GM18909 (cell line): ENCODE measurements around the gene SRRM3.
A peak's percentile ranks its signal among the peaks of the same experiment; 100 is the strongest.
"Not testable (repeated sequence)": the region's sequence is repeated elsewhere in the genome, so short reads cannot be mapped to it uniquely, and the experiment has no call there.

Experiments used
- ATAC-seq: cut with Tn5 transposase; IDR thresholded peaks from one replicate; pipeline ENCODE4 v1.9.1; 2021; ENCODE audit warnings: mild to moderate bottlenecking; ENCODE audit not compliant: unreplicated experiment, poor library complexity

SRRM3 gene

DNA sequence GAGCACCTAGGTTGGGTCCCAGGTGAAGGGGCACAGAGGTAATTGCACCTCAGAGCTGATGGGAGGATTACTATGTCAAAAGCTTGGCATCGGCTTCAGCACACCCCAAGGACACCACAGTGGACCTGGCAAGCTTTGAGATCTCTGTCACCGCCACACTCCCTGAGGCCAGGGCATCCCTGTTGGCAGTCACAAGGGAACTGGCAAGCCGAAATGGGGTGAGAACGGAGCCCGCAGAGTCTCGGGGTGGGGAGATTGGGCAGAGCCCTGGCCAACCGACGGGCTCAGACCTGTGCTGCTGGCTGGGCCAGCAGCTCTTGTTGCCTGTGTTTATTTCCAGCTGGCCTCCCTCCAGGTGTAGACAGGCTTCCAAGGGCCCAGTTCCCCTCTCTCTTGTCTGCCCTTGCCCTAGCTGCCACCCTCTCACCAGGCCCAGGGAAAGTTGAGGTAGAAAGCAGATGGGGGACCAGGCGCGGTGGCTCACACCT, 103.2 kb downstream of the SRRM3 start:
- ATAC-seq = no peak

DNA sequence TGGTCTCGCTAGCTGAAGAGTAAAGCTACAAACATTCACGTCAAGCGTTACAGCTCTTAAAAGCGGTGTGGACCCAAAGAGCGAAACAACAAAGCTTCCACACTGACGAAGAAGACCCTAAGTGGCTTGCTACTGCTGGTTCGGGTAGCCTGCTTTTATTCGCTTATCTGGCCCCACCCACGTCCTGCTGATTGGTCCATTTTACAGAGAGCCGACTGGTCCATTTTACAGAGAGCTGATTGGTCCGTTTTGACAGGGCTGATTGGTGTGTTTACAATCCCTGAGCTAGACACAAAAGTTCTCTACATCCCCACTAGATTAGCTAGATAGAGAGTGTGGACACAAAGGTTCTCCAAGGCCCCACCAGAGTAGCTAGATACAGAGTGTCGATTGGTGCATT, 107.2 kb downstream of the SRRM3 start:
- ATAC-seq = not testable (repeated sequence)

DNA sequence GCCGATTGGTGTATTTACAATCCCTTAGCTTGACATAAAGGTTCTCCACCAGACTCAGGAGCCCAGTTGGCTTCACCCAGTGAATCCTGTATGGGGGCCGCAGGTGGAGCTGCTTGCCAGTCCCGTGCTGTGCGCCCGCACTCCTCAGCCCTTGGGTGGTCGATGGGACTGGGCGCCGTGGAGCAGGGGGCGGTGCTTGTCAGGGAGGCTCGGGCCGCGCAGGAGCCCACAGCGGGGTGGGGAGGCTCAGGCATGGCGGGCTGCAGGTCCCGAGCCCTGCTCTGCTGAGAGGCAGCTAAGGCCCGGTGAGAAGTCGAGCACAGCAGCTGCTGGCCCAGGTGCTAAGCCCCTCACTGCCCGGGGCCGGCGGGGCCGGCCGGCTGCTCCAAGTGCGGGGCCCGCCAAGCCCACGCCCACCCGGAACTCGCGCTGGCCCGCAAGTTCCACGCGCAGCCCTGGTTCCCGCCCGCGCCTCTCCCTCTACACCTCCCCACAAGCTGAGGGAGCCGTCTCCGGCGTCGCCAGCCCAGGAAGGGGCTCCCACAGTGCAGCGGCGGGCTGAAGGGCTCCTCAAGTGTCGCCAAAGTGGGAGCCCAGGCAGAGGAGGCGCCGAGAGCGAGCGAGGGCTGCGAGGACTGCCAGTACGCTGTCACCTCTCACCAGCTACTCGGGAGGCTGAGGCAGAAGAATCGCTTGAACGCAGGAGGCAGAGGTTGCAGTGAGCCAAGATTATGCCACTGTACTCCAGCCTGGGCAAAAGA, 107.8 kb downstream of the SRRM3 start:
- ATAC-seq = not testable (repeated sequence)

DNA sequence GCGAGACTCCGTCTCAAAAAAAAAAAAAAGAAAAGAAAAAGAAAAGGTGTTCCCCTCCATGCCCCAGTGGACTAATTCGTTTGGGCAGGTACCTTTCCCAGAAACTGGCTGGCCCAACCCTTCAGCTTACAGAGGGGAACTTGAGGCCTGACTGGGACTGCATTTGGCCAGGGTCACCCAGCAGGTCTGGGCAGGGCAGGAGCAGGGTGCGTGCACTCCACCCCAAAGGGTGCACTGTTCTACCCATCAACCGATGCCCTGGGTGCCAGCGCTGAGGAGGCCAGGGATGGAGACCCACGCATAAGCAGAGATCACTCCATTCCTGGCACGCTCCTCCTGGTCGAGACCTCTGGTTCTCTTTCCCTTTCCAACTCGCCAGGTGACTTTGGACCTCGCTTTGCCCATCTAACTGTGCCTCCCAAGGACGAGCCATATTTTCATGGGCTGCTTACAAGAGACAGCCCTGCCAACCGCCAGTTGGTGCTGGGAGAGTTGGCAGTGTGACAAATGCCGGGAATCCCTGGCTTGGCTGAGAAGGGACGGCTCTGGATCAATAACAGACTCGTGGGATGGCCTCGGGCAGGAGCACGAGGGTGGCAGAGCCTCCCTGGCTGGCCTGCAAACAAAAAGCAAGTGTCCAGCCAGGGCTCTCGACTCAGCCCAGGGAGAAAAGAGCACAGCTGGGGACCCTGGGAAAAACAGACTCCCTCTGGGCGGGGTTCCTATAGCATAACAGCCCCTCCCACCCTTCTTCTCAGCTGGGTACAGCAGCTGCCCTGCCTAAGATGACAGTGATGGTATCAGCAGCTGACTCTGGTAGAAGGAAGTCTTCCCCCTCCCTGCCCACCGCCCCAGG, 108.6 kb downstream of the SRRM3 start:
- ATAC-seq = no peak

DNA sequence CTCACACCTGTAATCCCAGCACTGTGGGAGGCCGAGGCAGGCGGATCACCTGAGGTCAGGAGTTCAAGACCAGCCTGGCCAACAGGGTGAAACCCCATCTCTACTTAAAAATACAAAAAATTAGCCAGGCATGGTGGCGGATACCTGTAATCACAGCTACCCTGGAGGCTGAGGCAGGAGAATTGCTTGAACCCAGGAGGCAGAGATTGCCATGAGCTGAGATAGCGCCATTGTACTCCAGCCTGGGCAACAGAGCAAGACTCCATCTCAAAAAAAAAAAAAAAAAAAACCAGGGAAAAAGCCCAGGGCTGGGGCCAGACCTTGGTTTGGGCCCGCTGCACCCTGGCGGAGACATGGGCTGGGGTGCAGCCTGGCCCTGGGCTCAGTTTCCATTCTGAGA, 110.1 kb downstream of the SRRM3 start:
- ATAC-seq = not testable (repeated sequence)

DNA sequence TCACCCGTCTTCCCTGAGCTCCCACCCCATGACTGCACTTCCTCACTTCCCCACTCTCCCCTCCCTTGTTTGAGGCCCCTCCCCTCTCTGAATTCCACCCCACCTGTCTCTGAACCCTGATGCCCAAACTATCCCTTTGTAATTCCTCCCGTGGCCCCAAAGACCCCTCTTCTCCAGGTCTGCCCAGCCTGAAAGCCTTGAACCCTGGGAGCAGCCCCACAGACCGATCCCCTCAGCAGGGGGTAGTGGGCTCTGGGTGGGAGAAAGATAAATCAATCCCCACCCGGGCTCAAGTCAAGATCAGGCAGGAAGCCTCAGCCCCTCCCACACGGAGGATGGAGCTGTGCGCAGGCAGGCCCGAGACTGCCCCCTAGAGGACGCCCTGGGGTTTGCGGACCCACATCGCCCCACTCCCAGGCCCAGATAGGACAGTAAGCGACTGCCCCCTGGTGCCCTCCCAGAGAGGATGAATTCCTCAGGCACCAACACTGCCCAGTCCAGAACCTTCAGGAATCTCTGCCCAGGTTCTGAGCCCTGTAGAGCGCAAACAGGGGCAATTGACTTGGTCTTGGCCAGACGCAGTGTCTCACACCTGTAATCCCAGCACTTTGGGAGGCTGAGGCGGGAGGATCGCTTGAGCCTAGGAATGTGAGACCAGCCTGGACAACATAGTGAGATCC, 112.5 kb downstream of the SRRM3 start:
- peak; percentile 44 for ATAC-seq

DNA sequence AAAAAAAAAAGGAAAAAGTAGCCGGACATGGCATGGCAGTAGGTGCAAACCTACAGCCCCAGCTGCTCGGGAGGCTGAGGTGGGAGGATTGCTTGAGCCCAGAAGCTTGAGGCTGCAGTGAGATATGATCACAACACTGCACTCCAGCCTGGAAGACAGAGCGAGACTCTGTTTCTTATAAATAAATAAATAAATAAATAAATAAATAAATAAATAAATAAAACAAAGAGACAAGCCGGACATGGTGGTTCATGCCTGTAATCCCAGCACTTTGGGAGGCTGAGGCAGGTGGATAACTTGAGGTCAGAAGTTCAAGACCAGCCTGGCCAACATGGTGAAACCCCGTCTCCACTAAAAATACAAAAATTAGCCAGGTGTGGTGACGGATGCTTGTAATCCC, 113.0 kb downstream of the SRRM3 start:
- not testable (repeated sequence) for ATAC-seq

DNA sequence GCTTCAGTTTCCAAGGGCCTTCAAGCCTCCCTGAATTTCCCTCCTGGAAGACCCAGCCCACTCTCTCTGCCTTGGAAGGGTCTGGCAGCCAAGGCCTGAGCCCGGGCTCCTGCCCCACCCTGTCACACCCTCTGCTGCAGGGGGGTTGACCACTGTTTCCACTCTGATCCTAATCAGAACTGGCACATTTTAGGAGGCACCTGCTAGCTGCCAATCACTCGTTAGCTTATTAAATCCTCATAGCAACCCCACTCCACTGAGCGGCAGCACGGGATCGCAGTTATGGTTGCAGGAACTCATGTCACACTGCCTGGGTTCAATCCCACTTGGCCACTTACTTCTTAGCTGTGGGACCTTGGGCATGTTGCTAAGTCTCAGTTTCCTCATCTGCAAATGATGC, 113.7 kb downstream of the SRRM3 start:
- no peak for ATAC-seq

DNA sequence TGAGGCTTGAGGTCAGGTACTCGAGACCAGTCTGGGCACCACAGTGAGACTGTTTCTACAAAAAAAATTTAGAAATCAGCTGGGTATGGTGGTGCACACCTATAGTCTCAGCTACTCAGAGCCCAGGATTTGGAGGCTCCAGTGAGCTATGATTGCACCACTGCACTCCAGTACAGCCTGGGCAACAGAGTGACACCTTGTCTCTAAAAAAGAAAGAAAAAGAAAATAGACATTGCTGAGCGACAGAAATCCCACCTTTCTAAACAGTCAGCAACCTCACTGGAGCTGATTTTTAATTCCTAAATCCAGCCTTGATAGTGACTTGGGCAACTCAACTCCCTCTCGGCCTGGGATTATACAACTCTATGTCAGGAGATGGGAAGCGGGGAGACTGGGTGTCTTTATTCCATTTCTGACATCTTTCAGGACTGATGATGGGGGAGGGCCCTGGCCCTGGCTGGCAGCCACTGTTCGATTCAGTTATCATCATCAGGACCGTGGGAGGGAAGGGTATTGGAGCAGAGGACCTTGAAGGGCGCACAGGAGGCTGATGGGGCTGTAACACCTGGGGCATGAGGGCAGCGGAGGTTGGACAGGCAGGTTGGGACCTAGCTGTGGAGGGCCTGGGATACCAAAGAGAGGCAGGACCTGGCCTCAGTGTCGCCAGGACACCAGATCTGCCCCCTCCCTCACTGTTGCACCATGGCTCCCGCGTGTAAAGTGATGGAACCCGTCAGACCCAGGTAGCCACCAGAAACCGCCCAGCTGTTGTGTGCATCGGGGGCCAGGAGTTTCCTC, 115.5 kb downstream of the SRRM3 start:
- no peak for ATAC-seq

DNA sequence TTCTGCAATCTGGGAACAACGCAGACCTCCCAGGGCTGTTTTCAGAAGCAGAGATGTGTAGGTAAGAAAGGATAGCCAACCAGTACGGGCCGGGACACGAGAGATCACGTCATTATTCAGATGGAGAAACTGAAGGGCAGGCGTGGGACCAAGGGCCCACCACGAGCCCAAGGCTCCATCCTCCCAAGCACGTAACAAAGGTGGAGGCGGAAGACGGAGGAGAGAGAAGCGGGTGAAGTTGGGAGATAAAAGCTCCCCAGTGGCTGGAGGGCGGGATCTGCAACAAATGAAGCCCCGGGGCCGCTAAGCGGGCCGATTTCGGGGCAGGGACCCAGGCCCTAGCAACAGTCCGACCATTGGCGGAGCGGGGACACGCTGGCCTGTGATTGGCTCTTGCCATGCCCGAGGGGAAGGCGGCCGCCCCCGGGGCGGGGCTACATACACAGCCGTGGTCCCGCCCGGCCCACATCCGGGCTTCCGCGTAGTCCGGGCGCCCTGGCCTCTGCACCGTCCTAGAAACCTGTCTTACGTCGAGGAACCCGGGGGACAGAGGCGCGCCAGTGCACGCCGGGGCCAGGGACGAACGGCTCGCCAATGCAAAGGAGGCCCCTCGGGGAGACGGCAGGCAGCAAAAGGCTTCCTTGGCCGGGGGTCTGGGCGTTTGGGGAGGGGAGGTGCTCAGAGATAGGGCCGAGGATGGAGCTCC, 116.2 kb downstream of the SRRM3 start:
- ATAC-seq = peak; percentile 92

DNA sequence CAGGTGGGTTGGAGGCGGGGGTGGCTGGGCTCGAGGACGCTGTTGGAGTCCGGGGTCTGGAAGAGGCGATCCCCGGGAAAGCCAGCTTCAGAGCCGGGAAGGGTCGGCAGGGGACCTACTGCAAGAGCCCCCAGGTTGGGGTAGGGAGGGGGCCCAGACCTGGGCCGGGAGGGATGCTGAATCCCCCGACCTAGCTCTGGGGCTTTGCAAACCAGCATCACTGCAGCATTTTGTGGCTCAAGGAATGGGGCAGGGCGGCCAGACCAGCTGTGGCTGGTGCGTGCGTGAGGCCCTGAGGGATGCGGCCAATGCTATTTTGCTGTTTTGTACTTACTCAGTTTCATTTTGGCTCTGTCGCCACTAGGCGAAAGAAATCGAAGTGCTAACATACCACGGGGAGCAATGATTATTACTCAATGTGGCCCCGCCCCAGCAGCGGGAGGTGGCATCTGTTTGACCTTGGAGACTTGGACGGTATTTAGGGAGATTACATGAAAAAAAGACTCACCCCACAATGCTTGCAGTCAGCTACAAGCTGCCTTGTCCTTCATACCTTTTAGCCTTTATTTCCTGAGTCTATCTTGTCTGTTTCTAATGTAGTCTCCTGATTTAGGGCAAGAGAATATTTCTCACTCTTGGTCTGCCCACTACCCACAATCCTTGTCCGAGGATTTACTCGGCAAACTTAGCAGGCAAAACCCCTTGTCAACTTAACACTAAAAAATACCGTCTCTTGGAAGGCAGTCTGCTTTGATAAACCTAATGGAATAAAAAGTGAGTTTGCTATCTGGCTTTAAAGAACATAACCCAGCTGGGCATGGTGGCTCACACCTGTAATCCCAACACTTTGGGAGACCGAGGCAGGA, 117.0 kb downstream of the SRRM3 start:
- peak; percentile 49 for ATAC-seq

DNA sequence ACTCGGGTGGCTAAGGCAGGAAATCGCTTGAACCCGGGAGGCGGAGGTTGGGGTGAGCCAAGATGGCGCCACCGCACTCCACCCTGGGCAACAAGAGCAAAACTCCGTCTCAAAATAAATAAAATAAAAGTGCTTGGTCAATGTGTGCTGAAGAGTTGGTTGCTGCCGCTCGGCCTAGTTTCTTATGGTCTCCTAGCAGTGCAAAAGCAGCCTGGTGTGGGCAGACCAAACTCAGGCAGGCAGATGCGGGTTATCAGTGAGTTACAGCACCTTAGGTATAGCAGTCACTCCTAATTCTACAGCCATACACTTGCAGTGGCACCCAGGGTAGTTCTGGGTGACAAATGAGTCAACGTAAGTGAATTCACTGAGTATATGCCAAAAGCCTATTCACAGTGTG, 123.4 kb downstream of the SRRM3 start:
- no peak for ATAC-seq

DNA sequence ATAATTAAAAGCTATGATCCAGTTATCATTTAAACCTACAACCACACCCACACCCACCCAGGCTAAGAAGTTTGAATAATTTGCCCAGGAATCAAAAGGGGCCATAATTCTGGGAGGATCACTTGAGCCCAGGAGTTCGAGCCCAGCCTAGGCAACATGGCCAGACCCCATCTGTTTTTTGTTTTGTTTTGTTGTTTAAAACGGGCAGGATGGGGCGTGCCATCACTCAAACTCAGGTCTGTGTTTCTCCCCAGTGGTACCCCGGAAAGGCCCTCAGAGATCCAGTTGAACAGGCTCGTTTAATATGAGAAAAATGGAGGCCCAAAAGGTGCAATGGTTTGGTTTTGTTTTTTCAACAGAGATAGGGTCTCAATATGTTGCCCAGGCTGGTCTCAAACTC, 124.1 kb downstream of the SRRM3 start:
- no peak for ATAC-seq

DNA sequence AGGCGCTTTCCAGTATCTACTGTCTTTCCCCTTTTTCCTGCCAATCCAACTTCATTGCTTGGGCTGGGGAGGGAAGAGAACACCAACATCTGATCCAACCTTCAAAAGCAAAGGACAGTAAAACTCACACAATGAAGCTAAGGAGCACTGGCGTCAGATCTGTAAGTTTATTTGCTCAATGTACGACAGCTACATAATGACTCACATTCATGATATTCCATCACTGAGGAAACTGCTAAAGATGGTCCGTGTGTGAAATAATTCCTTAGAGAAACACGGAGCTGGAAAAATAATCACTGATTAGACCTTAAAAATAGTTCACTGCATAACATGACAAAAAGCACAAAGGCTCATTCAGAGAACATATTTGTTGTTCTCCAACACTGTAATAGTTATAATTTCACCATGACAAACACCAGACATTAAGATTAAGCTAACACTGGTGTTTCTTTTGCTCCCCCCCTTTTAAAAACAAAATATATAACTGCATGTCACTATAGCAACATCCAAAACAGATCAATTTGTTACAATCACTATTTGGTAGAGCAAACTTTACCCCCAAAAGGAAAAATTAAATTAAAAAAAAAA, 125.0 kb downstream of the SRRM3 start:
- ATAC-seq = no peak

DNA sequence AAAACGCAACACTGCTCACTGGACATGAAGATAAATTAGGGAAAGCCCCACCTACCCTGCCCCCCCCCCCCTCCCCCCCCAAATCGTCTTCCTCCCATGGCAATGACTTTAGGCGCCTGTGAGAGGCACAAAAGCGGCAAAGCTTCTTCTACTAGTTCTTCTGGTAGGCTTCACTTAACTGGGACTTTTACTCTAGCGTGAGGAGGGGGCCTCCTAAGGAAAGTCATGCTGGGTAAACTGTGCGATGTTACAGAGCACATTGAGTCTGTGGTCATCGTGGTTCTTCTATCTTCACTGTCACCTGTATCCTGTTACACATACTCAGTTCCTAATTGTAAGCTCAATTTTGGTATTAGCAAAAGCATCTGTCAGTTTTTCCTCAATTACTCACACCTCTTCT, 125.9 kb downstream of the SRRM3 start:
- no peak for ATAC-seq

DNA sequence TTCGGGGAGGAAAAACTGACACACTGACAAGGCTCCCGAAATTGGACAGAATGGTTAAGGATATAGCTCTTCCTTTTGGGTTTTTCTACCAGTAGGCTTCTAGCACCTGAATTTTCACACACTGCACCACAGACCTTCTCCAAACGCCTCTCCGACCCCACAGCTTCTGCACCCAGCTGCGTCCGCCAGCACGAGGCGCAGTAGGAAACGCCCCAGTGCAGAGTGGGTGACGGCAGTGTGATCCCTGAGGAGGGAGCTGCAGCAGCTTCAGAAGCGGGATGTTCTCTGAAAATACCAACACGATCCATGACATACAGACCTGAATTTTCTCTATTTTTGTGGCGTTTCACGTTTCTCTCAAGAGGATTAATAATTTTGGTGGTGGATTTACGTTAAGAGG, 126.7 kb downstream of the SRRM3 start:
- no peak for ATAC-seq

DNA sequence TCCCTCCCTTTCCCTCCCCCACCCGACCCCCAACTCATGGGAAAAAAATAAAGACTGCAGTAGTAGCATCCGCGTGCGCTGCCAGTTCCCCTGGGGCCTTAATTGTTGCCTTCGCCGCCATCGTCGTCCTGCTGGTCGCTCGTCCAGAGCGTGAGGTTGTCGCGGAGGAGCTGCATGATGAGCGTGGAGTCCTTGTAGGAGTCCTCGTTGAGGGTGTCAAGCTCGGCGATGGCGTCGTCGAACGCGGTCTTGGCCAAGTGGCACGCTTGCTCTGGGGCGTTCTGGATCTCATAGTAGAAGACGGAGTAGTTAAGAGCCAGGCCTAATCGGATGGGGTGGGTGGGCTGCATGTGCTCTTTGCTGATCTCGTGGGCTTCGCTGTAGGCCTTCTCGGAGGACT, 127.8 kb downstream of the SRRM3 start:
- no peak for ATAC-seq

DNA sequence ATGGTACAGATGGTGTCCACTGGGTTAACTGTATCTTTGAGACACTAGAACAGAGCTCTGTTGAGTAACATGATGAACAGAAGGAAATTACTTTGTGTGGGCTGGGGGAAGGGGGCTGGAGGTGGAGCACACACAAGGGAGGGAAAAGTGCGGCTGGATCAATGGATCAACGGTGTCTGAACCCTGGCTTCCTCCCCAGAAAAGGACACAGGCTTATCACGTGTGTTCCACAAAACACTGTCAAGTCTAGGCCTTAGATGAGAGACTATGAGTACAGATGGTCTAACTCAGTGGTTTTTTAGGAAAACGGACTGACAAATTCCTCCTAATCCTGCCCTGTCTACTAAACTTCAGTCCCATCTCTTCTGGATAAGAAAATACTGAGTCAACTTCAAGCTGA, 128.6 kb downstream of the SRRM3 start:
- ATAC-seq = no peak
